PC-3 (cell line): ENCODE results near the gene SAG.

Source experiments
- EZH2 ChIP-seq: fragments of 300-600 bp; sonication (generic); IDR thresholded peaks from one replicate; pipeline ENCODE4 v1.6.1; 2017; ENCODE audit warnings: antibody characterized with exemption, mild to moderate bottlenecking, low read length; ENCODE audit not compliant: unreplicated experiment
- EZH2phosphoT487 ChIP-seq: fragments of 300-600 bp; sonication (generic); IDR thresholded peaks from 2 replicates; pipeline ENCODE4 v1.6.1; 2018; ENCODE audit warnings: mild to moderate bottlenecking, antibody characterized with exemption, low read length, borderline replicate concordance
- TF ChIP-seq, protein P1 (sequence below): fragments of 300-600 bp; sonication (generic); conservative IDR thresholded peaks from 2 replicates; pipeline ENCODE4 v1.5.1; 2017; ENCODE audit warnings: antibody characterized with exemption, low read depth, mild to moderate bottlenecking, low read length

DNA sequence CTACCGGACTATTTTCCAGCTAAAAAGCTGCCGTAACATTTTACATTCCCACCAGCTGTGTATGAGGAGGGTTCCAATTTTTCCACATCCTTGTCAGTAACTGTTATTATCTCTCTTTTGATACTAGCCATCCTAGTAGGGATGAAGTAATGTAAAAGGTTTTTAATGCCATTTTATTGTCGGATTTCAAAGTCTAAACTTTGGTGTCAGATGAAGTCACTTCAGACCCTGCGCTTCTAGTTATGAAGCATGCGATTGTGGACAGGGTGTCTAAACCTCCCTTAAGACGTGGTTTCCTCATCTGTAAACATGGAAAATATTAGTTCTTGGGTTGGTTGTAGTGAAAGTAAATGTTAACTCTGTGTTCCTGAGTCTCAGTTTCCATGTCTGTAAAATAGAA, 51.3 kb downstream of the SAG start:
- TF ChIP-seq EZH2 (no peak), EZH2phosphoT487 (no peak)
- TF ChIP-seq, protein P1, sequence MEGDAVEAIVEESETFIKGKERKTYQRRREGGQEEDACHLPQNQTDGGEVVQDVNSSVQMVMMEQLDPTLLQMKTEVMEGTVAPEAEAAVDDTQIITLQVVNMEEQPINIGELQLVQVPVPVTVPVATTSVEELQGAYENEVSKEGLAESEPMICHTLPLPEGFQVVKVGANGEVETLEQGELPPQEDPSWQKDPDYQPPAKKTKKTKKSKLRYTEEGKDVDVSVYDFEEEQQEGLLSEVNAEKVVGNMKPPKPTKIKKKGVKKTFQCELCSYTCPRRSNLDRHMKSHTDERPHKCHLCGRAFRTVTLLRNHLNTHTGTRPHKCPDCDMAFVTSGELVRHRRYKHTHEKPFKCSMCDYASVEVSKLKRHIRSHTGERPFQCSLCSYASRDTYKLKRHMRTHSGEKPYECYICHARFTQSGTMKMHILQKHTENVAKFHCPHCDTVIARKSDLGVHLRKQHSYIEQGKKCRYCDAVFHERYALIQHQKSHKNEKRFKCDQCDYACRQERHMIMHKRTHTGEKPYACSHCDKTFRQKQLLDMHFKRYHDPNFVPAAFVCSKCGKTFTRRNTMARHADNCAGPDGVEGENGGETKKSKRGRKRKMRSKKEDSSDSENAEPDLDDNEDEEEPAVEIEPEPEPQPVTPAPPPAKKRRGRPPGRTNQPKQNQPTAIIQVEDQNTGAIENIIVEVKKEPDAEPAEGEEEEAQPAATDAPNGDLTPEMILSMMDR: no peak
